HL-60 (cell line): Measurements from ENCODE around the gene UTP3.

Experiments
- CTCF ChIP-seq: IDR thresholded peaks from one replicate; pipeline ENCODE4 v1.5.1; 2011; ENCODE audit warnings: low read length, control low read depth, inconsistent platforms; ENCODE audit not compliant: insufficient read depth
- GABPA ChIP-seq: IDR thresholded peaks from 2 replicates; pipeline ENCODE4 v1.6.1; 2012; ENCODE audit warnings: low read depth
- POLR2AphosphoS5 ChIP-seq: IDR thresholded peaks from 2 replicates; pipeline ENCODE4 v1.6.1; 2012; ENCODE audit warnings: low read depth
- REST ChIP-seq: IDR thresholded peaks from 2 replicates; pipeline ENCODE4 v1.6.1; 2012; ENCODE audit warnings: low read depth; ENCODE audit not compliant: insufficient replicate concordance

DNA sequence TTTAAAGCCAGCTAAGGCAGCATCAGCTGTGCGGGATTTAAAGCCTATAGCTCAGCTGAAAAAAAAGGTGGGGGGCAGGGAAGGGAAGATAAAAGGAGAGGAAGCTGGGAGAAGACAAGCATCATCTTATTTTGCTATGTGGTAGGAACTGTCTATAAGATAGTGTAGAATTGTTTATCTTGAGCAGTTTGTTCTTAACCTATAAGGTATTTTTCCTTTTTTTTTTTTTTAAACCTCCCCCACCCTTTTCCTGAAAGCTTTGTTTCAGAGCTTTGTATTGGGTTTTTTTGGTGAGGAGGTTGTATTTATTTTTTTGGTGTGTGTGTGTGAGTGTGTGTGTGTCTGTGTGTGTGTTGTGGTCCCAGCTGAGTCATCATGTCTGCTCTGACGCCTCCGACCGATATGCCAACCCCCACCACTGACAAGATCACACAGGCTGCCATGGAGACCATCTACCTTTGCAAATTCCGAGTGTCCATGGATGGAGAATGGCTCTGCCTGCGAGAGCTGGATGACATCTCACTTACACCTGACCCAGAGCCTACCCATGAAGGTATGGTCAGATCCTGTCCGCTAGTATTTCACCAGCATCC is 34.0 kb downstream of the UTP3 start:
- no peak for TF ChIP-seq CTCF
- TF ChIP-seq POLR2AphosphoS5: no peak
- no peak for TF ChIP-seq GABPA
- no peak for TF ChIP-seq REST
